Sigmoid colon (tissue), 4 donors: ENCODE results near the gene NTNG1.

Experiments used
- CTCF ChIP-seq, 4 experiments: fragments of 450-650 bp in 3 of 4; fragments of 200-600 bp in 1 of 4; IDR thresholded peaks; one replicate each; pipeline ENCODE4 v1.5.1; 2016 to 2019; ENCODE audit warnings: antibody characterized with exemption in 4 of 4, mild to moderate bottlenecking in 3 of 4, moderate library complexity in 2 of 4
- EP300 ChIP-seq, 4 donors: sonication (generic); formaldehyde crosslinking; IDR thresholded peaks; one replicate each; pipeline ENCODE4 v1.6.1; 2017; ENCODE audit warnings: antibody characterized with exemption in 4 of 4
- POLR2A ChIP-seq, 2 donors: fragments of 450-650 bp; IDR thresholded peaks; one replicate each; pipeline ENCODE4 v1.6.1; 2016; ENCODE audit warnings: antibody characterized with exemption in 2 of 2, mild to moderate bottlenecking in 2 of 2, moderate library complexity in 2 of 2
- POLR2AphosphoS5 ChIP-seq, 4 donors: sonication (generic); formaldehyde crosslinking; IDR thresholded peaks; one replicate each; pipeline ENCODE4 v1.6.1; 2017; ENCODE audit warnings: antibody characterized with exemption in 4 of 4

- TF ChIP-seq POLR2A (IDR thresholded peaks at IDR 0.05) (no peak), EP300 (IDR thresholded peaks at IDR 0.05) (no peak), POLR2AphosphoS5 (IDR thresholded peaks at IDR 0.05) (no peak), CTCF (IDR thresholded peaks at IDR 0.05) (no peak)
Observed at GRCh38 chr1:107524301-107524700, 383.5 kb downstream of the NTNG1 start.
